Sigmoid colon (tissue), 7 donors: ENCODE data around the gene DNAJA3. TPM values are rescaled to one million over a fixed set of nuclear protein-coding genes. Genes with fewer than 3 reads are reported as not detected.

Experiments
- DNase-seq: peaks from one replicate; pipeline ENCODE4 v3.0.0-alpha.2; 2019
- H3K27ac ChIP-seq, 4 donors: fragments of 200-600 bp; sonication (generic); one replicate each; pipeline ENCODE4 v1.5.1; 2016 to 2019; ENCODE audit warnings: mild to moderate bottlenecking in 1 of 4
- H3K27me3 ChIP-seq, 3 donors: fragments of 200-600 bp; sonication (generic); one replicate each; pipeline ENCODE4 v1.5.1; 2019; ENCODE audit warnings: mild to moderate bottlenecking in 1 of 3
- H3K36me3 ChIP-seq, 4 donors: fragments of 200-600 bp; sonication (generic); one replicate each; pipeline ENCODE4 v1.5.1; 2016 to 2019
- H3K4me1 ChIP-seq, 4 donors: fragments of 200-600 bp; sonication (generic); one replicate each; pipeline ENCODE4 v1.5.1; 2017 to 2019
- H3K4me3 ChIP-seq, 4 donors: fragments of 200-600 bp; sonication (generic); one replicate each; pipeline ENCODE4 v1.5.1; 2017 to 2019; ENCODE audit warnings: mild to moderate bottlenecking in 2 of 4, moderate library complexity in 1 of 4
- H3K9me3 ChIP-seq, 4 donors: fragments of 200-600 bp in 3 of 4; sonication (generic) in 3 of 4; one replicate each; pipeline versions ENCODE4 v1.5.1 to v1.6.1; 2013 to 2019
- CTCF ChIP-seq, 4 experiments: fragments of 450-650 bp in 3 of 4; fragments of 200-600 bp in 1 of 4; IDR thresholded peaks; one replicate each; pipeline ENCODE4 v1.5.1; 2016 to 2019; ENCODE audit warnings: antibody characterized with exemption in 4 of 4, mild to moderate bottlenecking in 3 of 4, moderate library complexity in 2 of 4
- EP300 ChIP-seq, 4 donors: sonication (generic); formaldehyde crosslinking; IDR thresholded peaks; one replicate each; pipeline ENCODE4 v1.6.1; 2017; ENCODE audit warnings: antibody characterized with exemption in 4 of 4
- POLR2A ChIP-seq, 2 donors: fragments of 450-650 bp; IDR thresholded peaks; one replicate each; pipeline ENCODE4 v1.6.1; 2016; ENCODE audit warnings: antibody characterized with exemption in 2 of 2, mild to moderate bottlenecking in 2 of 2, moderate library complexity in 2 of 2
- POLR2AphosphoS5 ChIP-seq, 4 donors: sonication (generic); formaldehyde crosslinking; IDR thresholded peaks; one replicate each; pipeline ENCODE4 v1.6.1; 2017; ENCODE audit warnings: antibody characterized with exemption in 4 of 4
- WGBS, 2 donors: extraction: QIAGEN DNeasy Blood & Tissue Kit; methylation state at CpG; one replicate each; pipeline ENCODE4 v1.1.7; 2013; 5-methylcytosine and 5-hydroxymethylcytosine counted together
- intact Hi-C: fragments of 100-400 bp; cut with DNase I; formaldehyde crosslinking; loops from one replicate; pipeline ENCODE4 v1.15.1; 2023
- polyA plus RNA-seq, 3 donors: library from polyadenylated mRNA; stranded (reverse); fragments of 200-250 nt; gene quantifications; one replicate each; pipeline ENCODE4 v1.2.3, GENCODE V29; 2013
- small RNA-seq, 3 donors: library from RNA; depleted of rRNA; stranded (forward); fragments of <200 nt; gene quantifications; one replicate each; pipeline ENCODE3, GENCODE V24; 2016
- total RNA-seq, 4 donors: library from RNA; depleted of rRNA; stranded (reverse); fragments of >200 nt; gene quantifications; one replicate each; pipeline ENCODE4 v1.1.0, GENCODE V29; 2016
- donor health status: healthy with polysubstance abuse.
- donor health status: Bipolar disorder and iron deficiency.
- donor health status: healthy.

Gene DNAJA3
- total and polyA plus RNA-seq, 7 donors, result 28.2 to 53.3 (median 44.2) TPM

DNA sequence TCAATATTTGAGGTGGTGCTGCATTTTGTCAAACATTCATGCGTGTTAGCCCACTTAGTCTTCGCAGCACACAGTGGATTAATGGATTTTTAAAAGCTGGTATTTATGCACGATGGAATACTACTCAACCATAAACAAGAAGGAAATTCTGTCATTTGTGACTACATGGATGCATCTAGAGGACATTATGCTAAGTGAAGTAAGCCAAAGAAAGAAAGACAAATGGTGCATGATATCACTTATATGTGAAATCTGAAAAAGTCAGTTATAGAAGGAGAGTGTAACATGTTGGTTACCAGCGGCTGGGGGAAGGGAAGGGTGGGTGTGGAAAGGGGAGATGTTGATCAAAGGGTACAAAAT, 73.5 kb downstream of the DNAJA3 start:
- Histone ChIP-seq H3K27ac (no peak overlapping the region), H3K9me3 (no peaks in the 10 kb centered on the region), H3K4me3 (no peak overlapping the region), H3K27me3 (no peaks in the 10 kb centered on the region), H3K4me1 (peaks cover 0 to 38% (median 24%) of the 10 kb centered on the region in 4 donors), H3K36me3 (peaks cover 0 to 4% (median 0%) of the 10 kb centered on the region in 4 donors)
- TF ChIP-seq POLR2AphosphoS5 (IDR thresholded peaks at IDR 0.05), result no peak
- no peak for TF ChIP-seq CTCF (IDR thresholded peaks at IDR 0.05)
- no peak for TF ChIP-seq EP300 (IDR thresholded peaks at IDR 0.05)
- no peak for TF ChIP-seq POLR2A (IDR thresholded peaks at IDR 0.05)
- 99% methylated on average over 4 of the region's 4 CpGs for WGBS, 2 donors
- intact Hi-C loops, result no loop called here
- DNase-seq, result no peak

DNA sequence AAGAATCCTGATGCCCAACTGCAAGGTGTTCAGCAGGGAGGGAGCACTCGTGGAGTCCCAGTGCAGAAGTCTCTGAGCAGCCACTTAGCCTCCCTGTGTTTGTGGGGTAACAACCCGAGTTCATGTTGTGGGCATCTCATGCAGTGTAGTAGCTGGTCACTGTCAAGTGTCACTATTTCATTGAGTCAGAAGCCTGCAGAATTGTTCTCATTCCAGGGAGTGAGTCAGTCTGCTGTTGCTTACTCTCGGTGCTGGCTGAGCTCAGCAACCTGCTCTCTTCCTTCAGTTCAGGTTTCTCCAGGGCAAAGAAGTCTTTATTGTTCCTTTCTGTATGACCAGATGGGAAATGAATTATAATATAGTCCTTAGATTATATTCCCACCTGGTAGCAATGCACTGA, 74.6 kb downstream of the DNAJA3 start:
- DNase-seq, result no peak
- TF ChIP-seq POLR2A (IDR thresholded peaks at IDR 0.05) (no peak), CTCF (IDR thresholded peaks at IDR 0.05) (no peak), EP300 (IDR thresholded peaks at IDR 0.05) (peak in 2 of 4 donors; percentile 45 to 64), POLR2AphosphoS5 (IDR thresholded peaks at IDR 0.05) (peak; percentile 53 to 92 (median 88))
- H3K36me3 ChIP-seq, result peaks cover 0 to 7% (median 0%) of the 10 kb centered on the region in 4 donors
- intact Hi-C loops, result no loop called here
- peak overlapping the region; percentile 73 to 86 (median 77) for H3K27ac ChIP-seq
- H3K27me3 ChIP-seq, result no peaks in the 10 kb centered on the region
- no peaks in the 10 kb centered on the region for H3K9me3 ChIP-seq
- WGBS, 2 donors, result 49 to 60% methylated on average over 3 of the region's 3 CpGs
- peaks cover 0 to 31% (median 24%) of the 10 kb centered on the region in 4 donors for H3K4me1 ChIP-seq
- H3K4me3 ChIP-seq, result peak overlapping the region in 2 of 4 donors; percentile 15 to 23

DNA sequence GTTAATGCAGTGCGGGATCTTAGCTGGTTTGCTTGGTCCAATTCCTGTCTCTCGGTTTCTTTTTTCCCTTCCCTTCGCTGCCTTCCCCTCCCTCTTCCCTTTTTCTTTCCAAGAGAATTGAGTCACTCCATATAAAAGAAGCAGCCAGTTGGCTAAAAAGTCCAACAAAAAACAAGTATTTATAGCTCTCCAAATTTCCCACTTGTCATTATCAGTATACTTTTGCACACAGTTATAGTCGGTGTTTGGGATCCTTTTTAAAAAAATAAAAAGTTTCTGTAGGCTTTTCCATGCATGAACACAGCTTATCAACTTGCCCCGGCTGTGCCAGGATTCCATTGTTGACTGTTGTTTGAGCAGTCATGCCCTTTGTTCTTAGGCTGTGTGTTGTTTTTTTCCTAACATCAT, 75.4 kb downstream of the DNAJA3 start:
- Histone ChIP-seq H3K36me3 (peaks cover 0 to 12% (median 3%) of the 10 kb centered on the region in 4 donors), H3K9me3 (no peaks in the 10 kb centered on the region), H3K27me3 (no peaks in the 10 kb centered on the region), H3K4me1 (peaks cover 0 to 28% (median 23%) of the 10 kb centered on the region in 4 donors), H3K4me3 (peak overlapping the region in 3 of 4 donors; percentile 9 to 23 (median 15)), H3K27ac (peak overlapping the region; percentile 73 to 86 (median 77))
- TF ChIP-seq POLR2AphosphoS5 (IDR thresholded peaks at IDR 0.05) (peak in 2 of 4 donors; percentile 15 to 18), CTCF (IDR thresholded peaks at IDR 0.05) (no peak)
- no peak for DNase-seq
- WGBS, 2 donors, result 22 to 49% methylated on average over 5 of the region's 5 CpGs
- intact Hi-C loops, result no loop called here

DNA sequence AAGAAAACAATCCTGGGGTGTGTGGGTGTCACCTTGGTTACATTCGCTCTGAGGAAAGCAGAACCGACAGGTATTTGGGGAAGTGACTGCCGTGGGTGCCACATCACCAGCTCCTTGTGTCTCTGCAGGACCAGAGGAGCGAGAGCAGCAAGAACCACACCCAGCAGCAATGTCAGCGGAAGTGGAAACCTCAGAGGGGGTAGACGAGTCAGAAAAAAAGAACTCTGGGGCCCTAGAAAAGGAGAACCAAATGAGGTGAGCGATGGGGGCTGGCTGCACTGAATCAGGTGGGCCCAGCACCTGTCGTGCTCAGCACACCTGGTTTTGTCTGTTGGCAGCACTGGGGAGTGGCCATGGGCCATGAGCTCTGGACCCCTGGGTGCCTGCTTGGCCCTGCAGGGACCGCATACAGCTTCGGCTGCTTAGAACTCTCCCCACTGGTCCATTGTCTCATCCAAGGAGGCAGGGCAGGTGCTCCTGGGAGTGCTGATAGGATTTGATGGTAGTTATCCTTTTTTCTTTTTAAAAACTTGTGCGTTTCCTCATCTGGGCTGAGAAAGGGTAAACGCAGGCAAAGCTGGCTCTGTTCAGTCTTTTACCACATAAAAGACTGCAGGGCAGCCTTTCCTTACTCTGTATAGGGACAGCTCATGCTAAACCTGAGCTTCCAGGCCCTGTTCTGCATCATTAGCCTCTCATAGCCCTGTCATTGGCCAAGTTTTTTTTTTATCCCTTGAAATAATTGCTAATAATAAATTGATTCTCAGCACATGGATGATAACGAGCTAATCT, 79.9 kb downstream of the DNAJA3 start:
- Histone ChIP-seq H3K4me1 (peaks cover 0 to 25% (median 19%) of the 10 kb centered on the region in 4 donors), H3K27ac (no peak overlapping the region), H3K27me3 (no peaks in the 10 kb centered on the region), H3K36me3 (peaks cover 0 to 48% (median 32%) of the 10 kb centered on the region in 4 donors), H3K4me3 (no peak overlapping the region), H3K9me3 (no peaks in the 10 kb centered on the region)
- TF ChIP-seq CTCF (IDR thresholded peaks at IDR 0.05), result no peak
- no peak for DNase-seq
- intact Hi-C loops, result loop anchor here (1.0 to 2.0 kb wide), 2 partner anchors 43 to 80 kb away; no protein-coding TSS in a partner anchor
- WGBS, 2 donors, result 51 to 82% methylated on average over 13 of the region's 13 CpGs

Small RNA genes lying within 50 kb of the gene (small RNA-seq; reads per million reads assigned to genes)
- 0 reads per million in 3 donors for gene AC012676.2

Other genes starting within 250 kb of the DNAJA3 start
- gene SRL, start 183.8 kb upstream of the DNAJA3 start, total RNA-seq, result under 1 TPM; 0.33 to 0.83 (median 0.63) TPM
- 1 to 10 TPM in 1 of 3 donors, under 1 TPM in 2; 0.46 to 1.2 (median 0.60) TPM for gene SRL, start 183.8 kb upstream of the DNAJA3 start, polyA plus RNA-seq
- 1 to 10 TPM; 3.2 to 3.9 (median 3.6) TPM for gene TFAP4, start 152.8 kb upstream of the DNAJA3 start, total RNA-seq
- 10 to 100 TPM in 1 of 3 donors, 1 to 10 TPM in 2; 2.3 to 11.7 (median 4.8) TPM for gene TFAP4, start 152.8 kb upstream of the DNAJA3 start, polyA plus RNA-seq
- 10 to 100 TPM in 1 of 4 donors, 1 to 10 TPM in 3; 5.4 to 11.9 (median 5.7) TPM for gene GLIS2, start 109.8 kb upstream of the DNAJA3 start, total RNA-seq
- gene GLIS2, start 109.8 kb upstream of the DNAJA3 start, polyA plus RNA-seq, result 1 to 10 TPM in 2 of 3 donors, under 1 TPM in 1; 0.69 to 4.0 (median 1.8) TPM
- gene PAM16, start 74.5 kb upstream of the DNAJA3 start, total RNA-seq, result 10 to 100 TPM; 36.7 to 52.7 (median 43.6) TPM
- gene PAM16, start 74.5 kb upstream of the DNAJA3 start, polyA plus RNA-seq, result 10 to 100 TPM; 36.0 to 57.0 (median 49.0) TPM
- 10 to 100 TPM in 1 of 4 donors, 1 to 10 TPM in 3; 7.1 to 10.2 (median 8.3) TPM for gene VASN, start 54.0 kb upstream of the DNAJA3 start, total RNA-seq
- 1 to 10 TPM in 2 of 3 donors, under 1 TPM in 1; 0.46 to 4.2 (median 2.4) TPM for gene VASN, start 54.0 kb upstream of the DNAJA3 start, polyA plus RNA-seq
- gene CORO7, start 9.3 kb upstream of the DNAJA3 start, total RNA-seq, result 10 to 100 TPM; 10.0 to 34.6 (median 19.1) TPM
- gene CORO7, start 9.3 kb upstream of the DNAJA3 start, polyA plus RNA-seq, result 10 to 100 TPM; 10.8 to 43.4 (median 12.5) TPM
- gene NMRAL1, start 48.8 kb downstream of the DNAJA3 start, total RNA-seq, result 10 to 100 TPM; 24.8 to 62.3 (median 47.0) TPM
- 10 to 100 TPM; 29.4 to 52.7 (median 46.8) TPM for gene NMRAL1, start 48.8 kb downstream of the DNAJA3 start, polyA plus RNA-seq
- gene HMOX2, start 50.5 kb downstream of the DNAJA3 start, total RNA-seq, result 10 to 100 TPM; 29.9 to 37.1 (median 32.0) TPM
- gene HMOX2, start 50.5 kb downstream of the DNAJA3 start, polyA plus RNA-seq, result 10 to 100 TPM; 57.7 to 77.2 (median 62.1) TPM
- gene CDIP1, start 112.9 kb downstream of the DNAJA3 start, total RNA-seq, result 10 to 100 TPM; 12.8 to 22.4 (median 18.6) TPM
- 10 to 100 TPM; 10.8 to 16.2 (median 16.1) TPM for gene CDIP1, start 112.9 kb downstream of the DNAJA3 start, polyA plus RNA-seq
- under 1 TPM in 2 of 4 donors, not detected in 2; under 0.01 to 0.16 TPM for gene C16orf96, start 130.5 kb downstream of the DNAJA3 start, total RNA-seq
- gene C16orf96, start 130.5 kb downstream of the DNAJA3 start, polyA plus RNA-seq, result under 1 TPM in 1 of 3 donors, not detected in 2; 0.09 TPM
- 10 to 100 TPM in 3 of 4 donors, 1 to 10 TPM in 1; 7.6 to 20.2 (median 14.1) TPM for gene UBALD1, start 189.0 kb downstream of the DNAJA3 start, total RNA-seq
- gene UBALD1, start 189.0 kb downstream of the DNAJA3 start, polyA plus RNA-seq, result 10 to 100 TPM; 10.4 to 22.9 (median 12.6) TPM
- gene MGRN1, start 199.0 kb downstream of the DNAJA3 start, total RNA-seq, result 10 to 100 TPM; 18.4 to 37.9 (median 31.0) TPM
- 10 to 100 TPM; 16.8 to 34.5 (median 23.4) TPM for gene MGRN1, start 199.0 kb downstream of the DNAJA3 start, polyA plus RNA-seq